GM23248 (cell line): ENCODE measurements around the gene EPHB6. TPM values are rescaled to one million over a fixed set of nuclear protein-coding genes. Genes with fewer than 3 reads are reported as not detected.

Experiments used
- DNase-seq: peaks from one replicate; pipeline ENCODE4 v3.0.0-alpha.2; 2015
- H2AFZ ChIP-seq: fragments of 200-600 bp; sonication (generic); 2 replicates; pipeline ENCODE4 v1.6.1; 2016; ENCODE audit warnings: antibody characterized with exemption
- H3F3A ChIP-seq: fragments of 200-600 bp; sonication (generic); 2 replicates; pipeline ENCODE4 v1.6.1; 2016; ENCODE audit warnings: mild to moderate bottlenecking, antibody characterized with exemption, mixed run types; ENCODE audit not compliant: insufficient read depth
- H3K27ac ChIP-seq: fragments of 200-600 bp; sonication (generic); 2 replicates; pipeline ENCODE4 v1.5.1; 2016; ENCODE audit warnings: mild to moderate bottlenecking
- H3K27me3 ChIP-seq: fragments of 200-600 bp; sonication (generic); replicated peaks from 2 replicates; pipeline ENCODE4 v1.6.1; 2016; ENCODE audit warnings: mild to moderate bottlenecking; ENCODE audit not compliant: insufficient read depth
- H3K36me3 ChIP-seq: fragments of 200-600 bp; sonication (generic); 2 replicates; pipeline ENCODE4 v1.6.1; 2016; ENCODE audit warnings: low read depth, mild to moderate bottlenecking
- H3K4me1 ChIP-seq: fragments of 200-600 bp; sonication (generic); 2 replicates; pipeline ENCODE4 v1.6.1; 2016; ENCODE audit warnings: mild to moderate bottlenecking; ENCODE audit not compliant: insufficient read depth
- H3K4me2 ChIP-seq: fragments of 200-600 bp; sonication (generic); one replicate; pipeline ENCODE4 v1.6.1; 2016; ENCODE audit warnings: mild to moderate bottlenecking; ENCODE audit not compliant: unreplicated experiment
- H3K4me3 ChIP-seq: fragments of 200-600 bp; sonication (generic); 2 replicates; pipeline ENCODE4 v1.5.1; 2016; ENCODE audit warnings: mild to moderate bottlenecking
- H3K79me2 ChIP-seq: fragments of 200-600 bp; sonication (generic); 2 replicates; pipeline ENCODE4 v1.6.1; 2016; ENCODE audit warnings: mild to moderate bottlenecking; ENCODE audit not compliant: insufficient read depth
- H3K9ac ChIP-seq: fragments of 200-600 bp; sonication (generic); 2 replicates; pipeline ENCODE4 v1.6.1; 2016; ENCODE audit warnings: mild to moderate bottlenecking
- H3K9me2 ChIP-seq: fragments of 200-600 bp; sonication (generic); 2 replicates; pipeline ENCODE4 v1.6.1; 2016; ENCODE audit warnings: mixed run types, mild to moderate bottlenecking, moderate library complexity; ENCODE audit not compliant: insufficient read depth
- H3K9me3 ChIP-seq: fragments of 200-600 bp; sonication (generic); one replicate; pipeline ENCODE4 v1.6.1; 2017; ENCODE audit warnings: low read depth
- H4K20me1 ChIP-seq: fragments of 200-600 bp; sonication (generic); 2 replicates; pipeline ENCODE4 v1.6.0; 2016; ENCODE audit not compliant: insufficient read depth
- EZH2 ChIP-seq: fragments of 200-600 bp; sonication (generic); IDR thresholded peaks from 2 replicates; pipeline ENCODE4 v1.6.1; 2018; ENCODE audit warnings: antibody characterized with exemption, mild to moderate bottlenecking; ENCODE audit not compliant: insufficient read depth, poor library complexity, severe bottlenecking
- EZH2phosphoT487 ChIP-seq: fragments of 200-600 bp; sonication (generic); IDR thresholded peaks from 2 replicates; pipeline ENCODE4 v1.6.1; 2018; ENCODE audit warnings: antibody characterized with exemption, moderate library complexity, mild to moderate bottlenecking, low read depth; ENCODE audit not compliant: insufficient read depth
- WGBS, 2 experiments: methylation state at CpG; one replicate each; pipeline ENCODE4 v1.1.6; 2015 to 2017; ENCODE audit warnings: low lambda C conversion rate in 2 of 2, low coverage in 1 of 2; ENCODE audit errors: missing lambda C conversion rate in 2 of 2; 5-methylcytosine and 5-hydroxymethylcytosine counted together
- in situ Hi-C: fragments of 300-500 bp; cut with MboI; formaldehyde crosslinking; loops from 2 replicates; pipeline ENCODE4 v1.15.0; 2020
- polyA plus RNA-seq: library from polyadenylated mRNA; unstranded; fragments of >200 nt; fragmentation: Nextera tagmentation; extraction: Ambion mirVana; gene quantifications from 2 replicates; pipeline ENCODE4 v1.2.1, GENCODE V29; 2016
- total RNA-seq: library from RNA; depleted of rRNA; stranded (reverse); fragments of >200 nt; shearing (Covaris generic); gene quantifications from 2 replicates; pipeline ENCODE4 v1.2.3, GENCODE V29; 2014

The EPHB6 gene
- total and polyA plus RNA-seq, 2 experiments from 2014 or later = 0.11 to 1.2 TPM

DNA sequence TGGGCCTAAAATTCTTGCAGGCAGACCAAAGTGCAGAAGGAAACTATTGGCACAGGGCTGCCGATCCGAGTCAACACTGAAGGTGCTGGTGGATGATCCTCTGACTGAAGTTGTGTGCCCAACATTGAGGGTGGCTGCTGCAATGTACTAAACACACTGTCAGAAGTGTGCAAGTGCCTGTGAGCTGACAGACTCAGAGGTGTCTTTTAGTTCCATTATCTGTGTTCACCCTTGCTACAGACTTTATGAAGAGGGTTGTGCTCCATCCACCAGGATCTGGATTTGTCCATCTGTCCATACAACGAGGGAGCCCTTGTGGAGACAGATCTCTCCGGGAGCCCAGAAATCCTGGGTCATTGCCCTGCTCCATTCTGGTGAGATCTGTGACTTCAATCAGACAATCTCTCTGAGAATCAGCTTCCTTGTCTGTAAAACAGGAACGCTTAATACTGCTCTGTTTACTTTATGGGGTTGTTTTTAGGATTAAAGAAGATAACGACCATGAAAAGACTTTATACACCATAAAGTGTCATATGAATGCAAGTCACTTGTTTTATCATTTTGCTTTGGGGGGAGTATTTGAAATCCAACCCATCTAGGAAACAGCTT is 40.2 kb downstream of the EPHB6 start:
- Histone ChIP-seq H3K4me2 (no peak overlapping the region), H3K27ac (no peak overlapping the region), H3K9me2 (no peaks in the 10 kb centered on the region), H3K9me3 (no peaks in the 10 kb centered on the region), H4K20me1 (no peaks in the 10 kb centered on the region), H3K4me1 (no peaks in the 10 kb centered on the region), H3F3A (no peaks in the 10 kb centered on the region), H3K36me3 (no peaks in the 10 kb centered on the region), H2AFZ (no peak overlapping the region), H3K4me3 (no peak overlapping the region), H3K79me2 (no peaks in the 10 kb centered on the region), H3K9ac (no peak overlapping the region), H3K27me3 (peaks cover 7% of the 10 kb centered on the region)
- 19 to 22% methylated on average over 6 of the region's 6 CpGs for WGBS, 2 experiments
- TF ChIP-seq EZH2phosphoT487 (no peak), EZH2 (no peak)
- DNase-seq = no peak
- in situ Hi-C loops = no loop called here

DNA sequence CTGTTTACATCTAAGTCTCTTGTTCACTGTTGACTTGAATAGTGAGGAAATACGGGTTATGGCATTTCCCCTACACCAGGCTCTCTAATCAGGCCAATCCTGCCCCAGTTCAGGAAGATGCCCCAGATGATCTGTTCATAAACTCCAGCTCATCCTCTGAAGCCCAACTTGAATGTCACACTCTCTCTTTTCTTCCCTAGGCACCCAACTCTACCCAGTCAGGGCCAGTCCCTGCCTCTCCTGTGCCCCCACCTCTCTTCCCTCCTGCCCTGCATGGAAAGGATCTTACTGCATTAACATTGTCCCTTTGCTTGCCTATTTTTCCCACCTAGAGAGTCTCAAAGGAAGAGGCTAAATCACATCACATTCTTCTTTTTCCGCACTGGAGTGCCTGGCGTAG is 41.3 kb downstream of the EPHB6 start:
- no peaks in the 10 kb centered on the region for H3K79me2 ChIP-seq
- no peaks in the 10 kb centered on the region for H3K9me3 ChIP-seq
- WGBS, 2 experiments = 36 to 45% methylated on average over 3 of the region's 3 CpGs

DNA sequence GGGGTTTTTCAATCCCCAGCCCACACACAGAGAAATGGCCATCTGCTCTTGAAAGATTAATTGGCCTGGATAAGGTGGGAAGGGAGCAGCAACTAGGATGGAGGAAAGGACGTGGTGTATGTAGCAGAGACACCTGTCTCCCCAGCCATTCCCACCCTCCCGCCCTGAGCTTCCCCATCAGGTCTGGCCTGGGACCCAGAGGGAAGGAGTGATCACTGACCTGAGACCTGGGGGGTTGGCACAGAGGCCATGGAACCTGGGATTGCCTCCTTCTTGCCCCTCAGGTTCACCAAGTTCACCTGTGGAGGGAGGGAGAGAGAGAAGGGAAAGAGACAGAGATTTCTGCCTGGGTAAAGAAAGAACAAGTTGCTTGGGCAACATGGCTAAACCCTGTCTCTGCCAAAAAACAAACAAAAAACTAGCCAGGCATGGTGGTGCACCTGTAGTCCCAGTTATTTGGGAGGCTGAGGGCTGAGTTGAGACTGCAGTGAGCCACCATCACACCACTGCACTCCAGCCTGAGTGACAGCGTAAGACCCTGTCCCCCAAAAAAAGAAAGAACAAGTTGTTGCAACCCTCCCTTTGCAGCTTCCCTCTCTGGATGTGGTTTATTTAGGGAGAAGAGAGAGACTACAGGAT is 42.0 kb downstream of the EPHB6 start:
- Histone ChIP-seq H3K9me3 (no peaks in the 10 kb centered on the region), H3K27me3 (peaks cover 7% of the 10 kb centered on the region), H3K4me3 (no peak overlapping the region), H2AFZ (no peak overlapping the region), H3K4me2 (no peak overlapping the region), H3K36me3 (no peaks in the 10 kb centered on the region), H3K9me2 (no peaks in the 10 kb centered on the region), H3K27ac (no peak overlapping the region), H3K9ac (no peak overlapping the region), H3F3A (no peaks in the 10 kb centered on the region), H4K20me1 (no peaks in the 10 kb centered on the region), H3K4me1 (no peaks in the 10 kb centered on the region), H3K79me2 (no peaks in the 10 kb centered on the region)
- in situ Hi-C loops = no loop called here
- no peak for TF ChIP-seq EZH2phosphoT487
- no peak for TF ChIP-seq EZH2
- WGBS, 2 experiments = 20 to 21% methylated on average over 3 of the region's 3 CpGs
- DNase-seq = no peak

More for the DNA sequence above, 41.3 kb downstream of the EPHB6 start:
- Histone ChIP-seq H3K4me1 (no peaks in the 10 kb centered on the region), H3K4me2 (no peak overlapping the region), H3K27me3 (peaks cover 7% of the 10 kb centered on the region), H3K9me2 (no peaks in the 10 kb centered on the region), H2AFZ (no peak overlapping the region), H3K9ac (no peak overlapping the region), H3K27ac (no peak overlapping the region), H3F3A (no peaks in the 10 kb centered on the region), H3K4me3 (no peak overlapping the region), H4K20me1 (no peaks in the 10 kb centered on the region), H3K36me3 (no peaks in the 10 kb centered on the region)
- TF ChIP-seq EZH2phosphoT487 (no peak), EZH2 (no peak)
- no peak for DNase-seq
- in situ Hi-C loops = no loop called here

- Histone ChIP-seq H3K4me2 (no peak overlapping the region), H3K4me3 (no peak overlapping the region), H4K20me1 (no peaks in the 10 kb centered on the region), H3F3A (no peaks in the 10 kb centered on the region), H3K79me2 (no peaks in the 10 kb centered on the region), H3K9me2 (no peaks in the 10 kb centered on the region), H3K4me1 (no peaks in the 10 kb centered on the region), H3K9me3 (no peaks in the 10 kb centered on the region), H3K36me3 (no peaks in the 10 kb centered on the region), H3K9ac (no peak overlapping the region), H2AFZ (no peak overlapping the region), H3K27ac (no peak overlapping the region), H3K27me3 (peaks cover 7% of the 10 kb centered on the region)
- 15 to 19% methylated on average over 7 of the region's 7 CpGs for WGBS, 2 experiments
- no peak for TF ChIP-seq EZH2phosphoT487
- TF ChIP-seq EZH2 = no peak
- in situ Hi-C loops = no loop called here
- no peak for DNase-seq
These were observed 42.8 kb downstream of the EPHB6 start for GRCh38 chr7:142897691-142898090.
